ENCODE results near the gene SGIP1. TPM values are rescaled to one million over a fixed set of nuclear protein-coding genes. Genes with fewer than 3 reads are reported as not detected.

SGIP1 gene
- total and polyA plus RNA-seq, 2 experiments from 2014 or later, result 4.0 to 7.7 TPM

GRCh38 chr1:66540434-66541032 lies 6.6 kb downstream of the SGIP1 start:
- 0 out of 2 replicates have a peak overlapping the region, but pooled peaks have one; percentile 6 for H3K27ac ChIP-seq
- peak overlapping the region; percentile 6 for H3K4me2 ChIP-seq (ENCODE audit: unreplicated experiment)
- TF ChIP-seq EZH2 (IDR thresholded peaks at IDR 0.05; ENCODE audit: insufficient read depth, poor library complexity, severe bottlenecking), result no peak
- no peak for TF ChIP-seq EZH2phosphoT487 (IDR thresholded peaks at IDR 0.05; ENCODE audit: insufficient read depth, low read depth)
- no peaks in the 10 kb centered on the region for H4K20me1 ChIP-seq (ENCODE audit: insufficient read depth)
- H3K36me3 ChIP-seq (ENCODE audit: low read depth), result no peaks in the 10 kb centered on the region
- H3K79me2 ChIP-seq (ENCODE audit: insufficient read depth), result no peaks in the 10 kb centered on the region; the same call in 1 of the 2 replicates
- H3K27me3 ChIP-seq (replicated peaks; ENCODE audit: insufficient read depth), result no peaks in the 10 kb centered on the region
- H3K9me3 ChIP-seq (ENCODE audit: low read depth), result no peaks in the 10 kb centered on the region
- peak; percentile 37 for DNase-seq
- WGBS, 2 experiments (ENCODE audit: low coverage in 1 of 2, low lambda C conversion rate in 2 of 2, missing lambda C conversion rate in 2 of 2), result 82 to 87% methylated on average over 3 of the region's 3 CpGs
- H3K4me3 ChIP-seq, result no peak overlapping the region
- H3K9ac ChIP-seq, result no peak overlapping the region
- H3K4me1 ChIP-seq (ENCODE audit: insufficient read depth), result peaks cover 32% of the 10 kb centered on the region
- H2AFZ ChIP-seq, result 0 out of 2 replicates have a peak overlapping the region, but pooled peaks have one; percentile 11
- in situ Hi-C loops (cut with MboI), result no loop called here
- 0 out of 2 replicates have a peak, but pooled peaks cover 15% of the 10 kb centered on the region for H3F3A ChIP-seq (ENCODE audit: insufficient read depth)
- no peaks in the 10 kb centered on the region for H3K9me2 ChIP-seq (ENCODE audit: insufficient read depth)

DNA sequence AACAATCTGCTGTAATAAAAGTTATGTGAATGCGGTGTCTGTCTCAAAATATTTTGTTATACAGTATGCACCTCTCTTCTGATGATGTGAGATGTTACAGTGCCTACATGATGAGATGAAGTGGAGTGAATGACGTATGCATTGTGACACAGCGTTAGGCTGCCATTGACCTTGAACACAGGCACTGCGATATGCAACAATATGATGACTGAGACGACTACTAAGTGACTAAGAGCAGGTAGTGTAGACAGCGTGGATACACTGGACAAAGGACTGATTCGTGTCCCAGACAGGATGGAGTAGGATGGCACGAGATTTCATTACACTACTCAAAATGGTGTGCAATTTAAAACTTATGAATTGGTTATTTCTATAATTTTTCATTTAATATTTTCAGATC lies 8.4 kb downstream of the SGIP1 start:
- in situ Hi-C loops (cut with MboI), result no loop called here
- Histone ChIP-seq H3K27ac (peak overlapping the region; percentile 81), H2AFZ (peak overlapping the region; percentile 35), H3K4me2 (ENCODE audit: unreplicated experiment) (peak overlapping the region; percentile 19), H3K27me3 (replicated peaks; ENCODE audit: insufficient read depth) (no peaks in the 10 kb centered on the region), H3K4me1 (ENCODE audit: insufficient read depth) (peaks cover 37% of the 10 kb centered on the region), H3K9me3 (ENCODE audit: low read depth) (no peaks in the 10 kb centered on the region), H3F3A (ENCODE audit: insufficient read depth) (0 out of 2 replicates have a peak, but pooled peaks cover 15% of the 10 kb centered on the region), H3K4me3 (0 out of 2 replicates have a peak overlapping the region, but pooled peaks have one; percentile 20), H3K36me3 (ENCODE audit: low read depth) (no peaks in the 10 kb centered on the region), H3K9me2 (ENCODE audit: insufficient read depth) (no peaks in the 10 kb centered on the region), H4K20me1 (ENCODE audit: insufficient read depth) (no peaks in the 10 kb centered on the region), H3K79me2 (ENCODE audit: insufficient read depth) (peaks cover 2% of the 10 kb centered on the region; the same call in 1 of the 2 replicates), H3K9ac (peak overlapping the region; percentile 52)
- TF ChIP-seq EZH2phosphoT487 (IDR thresholded peaks at IDR 0.05; ENCODE audit: insufficient read depth, low read depth) (no peak), EZH2 (IDR thresholded peaks at IDR 0.05; ENCODE audit: insufficient read depth, poor library complexity, severe bottlenecking) (no peak)
- WGBS, 2 experiments (ENCODE audit: low coverage in 1 of 2, low lambda C conversion rate in 2 of 2, missing lambda C conversion rate in 2 of 2), result 90 to 91% methylated on average over 8 of the region's 8 CpGs
- no peak for DNase-seq

- H2AFZ ChIP-seq, result peak overlapping the region; percentile 35
- H3K4me2 ChIP-seq (ENCODE audit: unreplicated experiment), result peak overlapping the region; percentile 19
- no peaks in the 10 kb centered on the region for H3K36me3 ChIP-seq (ENCODE audit: low read depth)
- 0 out of 2 replicates have a peak overlapping the region, but pooled peaks have one; percentile 20 for H3K4me3 ChIP-seq
- H4K20me1 ChIP-seq (ENCODE audit: insufficient read depth), result no peaks in the 10 kb centered on the region
- no peaks in the 10 kb centered on the region for H3K9me2 ChIP-seq (ENCODE audit: insufficient read depth)
- no peaks in the 10 kb centered on the region for H3K27me3 ChIP-seq (replicated peaks; ENCODE audit: insufficient read depth)
- no peaks in the 10 kb centered on the region for H3K9me3 ChIP-seq (ENCODE audit: low read depth)
- in situ Hi-C loops (cut with MboI), result no loop called here
- WGBS, 2 experiments (ENCODE audit: low coverage in 1 of 2, low lambda C conversion rate in 2 of 2, missing lambda C conversion rate in 2 of 2), result 42 to 48% methylated on average over 8 of the region's 8 CpGs
- peak; percentile 81 for DNase-seq
- H3K4me1 ChIP-seq (ENCODE audit: insufficient read depth), result peaks cover 37% of the 10 kb centered on the region
- H3K9ac ChIP-seq, result peak overlapping the region; percentile 52
- peak overlapping the region; percentile 81 for H3K27ac ChIP-seq
- H3F3A ChIP-seq (ENCODE audit: insufficient read depth), result 0 out of 2 replicates have a peak, but pooled peaks cover 15% of the 10 kb centered on the region
- TF ChIP-seq EZH2 (IDR thresholded peaks at IDR 0.05; ENCODE audit: insufficient read depth, poor library complexity, severe bottlenecking) (no peak), EZH2phosphoT487 (IDR thresholded peaks at IDR 0.05; ENCODE audit: insufficient read depth, low read depth) (no peak)
- peaks cover 4% of the 10 kb centered on the region; the same call in 1 of the 2 replicates for H3K79me2 ChIP-seq (ENCODE audit: insufficient read depth)
Observed at GRCh38 chr1:66542811-66543767, 9.1 kb downstream of the SGIP1 start.
